Heart right ventricle (tissue), 16 donors: ENCODE results near the gene ELP6. TPM values are rescaled to one million over a fixed set of nuclear protein-coding genes. Genes with fewer than 3 reads are reported as not detected.
A peak's percentile ranks its signal among the peaks of the same experiment; 100 is the strongest.

Experiments
- ATAC-seq, 8 donors: fragments of 200-7000 bp; cut with Tn5 transposase; one replicate each; pipeline ENCODE4 v1.9.1; 2020; ENCODE audit warnings: mild to moderate bottlenecking in 8 of 8, moderate library complexity in 8 of 8, moderate number of reproducible peaks in 1 of 8
- DNase-seq, 2 donors: peaks; one replicate each; pipeline ENCODE4 v3.0.0-alpha.2; 2020
- H3K27ac ChIP-seq, 10 donors: fragments of 200-600 bp; sonication (generic) in 2 of 10; one replicate each; pipeline versions ENCODE4 v1.5.0 to v1.8.0; 2020 to 2022; ENCODE audit warnings: mild to moderate bottlenecking in 3 of 10
- H3K27me3 ChIP-seq, 7 donors: fragments of 200-600 bp; one replicate each; pipeline ENCODE4 v1.8.0; 2021 to 2022; ENCODE audit warnings: mild to moderate bottlenecking in 2 of 7
- H3K36me3 ChIP-seq, 9 donors: fragments of 200-600 bp; sonication (generic) in 1 of 9; one replicate each; pipeline versions ENCODE4 v1.5.0 to v1.8.0; 2020 to 2022; ENCODE audit warnings: mild to moderate bottlenecking in 2 of 9
- H3K4me1 ChIP-seq, 9 donors: fragments of 200-600 bp; sonication (generic) in 1 of 9; one replicate each; pipeline versions ENCODE4 v1.5.0 to v1.8.0; 2020 to 2022; ENCODE audit warnings: mild to moderate bottlenecking in 4 of 9
- H3K4me3 ChIP-seq, 10 donors: fragments of 200-600 bp; sonication (generic) in 2 of 10; one replicate each; pipeline versions ENCODE4 v1.5.0 to v1.8.0; 2020 to 2022; ENCODE audit warnings: mild to moderate bottlenecking in 7 of 10, moderate library complexity in 2 of 10
- H3K9me3 ChIP-seq, 11 donors: fragments of 200-600 bp in 10 of 11; sonication (generic) in 2 of 11; one replicate each; pipeline versions ENCODE4 v1.5.0 to v1.8.0; 2013 to 2022; ENCODE audit warnings: mild to moderate bottlenecking in 2 of 11, control low read depth in 1 of 11, moderate library complexity in 1 of 11
- CTCF ChIP-seq, 9 donors: fragments of 200-600 bp; sonication (generic) in 2 of 9; IDR thresholded peaks; one replicate each; pipeline versions ENCODE4 v1.5.0 to v1.8.0; 2021 to 2022; ENCODE audit warnings: antibody characterized with exemption in 9 of 9, mild to moderate bottlenecking in 5 of 9, moderate library complexity in 1 of 9
- WGBS, 2 donors: extraction: QIAGEN DNeasy Blood & Tissue Kit; methylation state at CpG; one replicate each; pipeline ENCODE4 v1.1.7; 2013; ENCODE audit warnings: inconsistent platforms in 1 of 2; 5-methylcytosine and 5-hydroxymethylcytosine counted together
- intact Hi-C, 10 donors: fragments of 100-400 bp; cut with DNase I; formaldehyde crosslinking; loops; one replicate each; pipeline versions ENCODE4 v1.11.1 to v1.14.2; 2022
- long read RNA-seq, 3 donors: library from polyadenylated mRNA; unstranded; transcript quantifications; one replicate each; pipeline ENCODE4 v2.0.0, GENCODE V29; 2020 to 2021
- polyA plus RNA-seq, 2 donors: library from polyadenylated mRNA; stranded (reverse); fragments of 200-250 nt; gene quantifications; one replicate each; pipeline ENCODE4 v1.2.3, GENCODE V29; 2013
- total RNA-seq, 10 donors: library from RNA; stranded (reverse); fragmentation: NEBNext Ultra II Directional in 3 of 10; extraction: Animal tissue kit (Norgen Biotek cat#: 25700) in 3 of 10; gene quantifications; one replicate each; pipeline versions ENCODE4 v1.2.1 to v1.2.4, GENCODE V29; 2021 to 2023
- donor health status: Arrhythmogenic right ventricular cardiomyopathy.
- donor health status: ischemic (EF 13 %, LVEDD 7.1; RV severe dilation, severe dysfunction).
- donor health status: healthy with polysubstance abuse.
- donor health status: DM: no; HTN: yes; CAD: no.
- donor health status: DM: no; HTN: no; CAD: no.
- donor health status: ischemic (EF 25% LVEDD 6.9; RV normal size, moderate dysfunction).
- donor health status: ischemic (EF 25% LVEDD 5.7; RV mildly dilated, moderate dysfunction).
- donor health status: healthy.
- donor health status: DM: yes; HTN: yes; CAD: no.
- donor health status: Ischemic cardiomyopathy.
- donor health status: ischemic (EF 35%, LVEDD 5.7; RV mildly dilated, moderate dysfunction).
- donor health status: nonischemic (EF 11% LVEDD 7.7; RV severe dilation, severe dysfunction).
- donor health status: DM: yes; HTN: yes; CAD: no.
- donor health status: PGD.
- donor health status: ischemic (EF 29% LVEDD 5.4; RV normal size, mild dysfunction).
- donor health status: nonischemic (EF 23%, LVEDD 6.1; RV moderate dilation, normal function).

The ELP6 gene
- total RNA-seq (10 to 100 TPM; 16.5 to 22.5 (median 20.2) TPM), polyA plus RNA-seq (10 to 100 TPM; 24.9 to 31.3 TPM)
- long read RNA-seq, donor 1, transcript ELP6-201 (7 exons, 1,401 nt): major isoform, 12 of 33 reads
- long read RNA-seq, donor 1, partial matches to known transcripts: 4 of 33 reads
- long read RNA-seq, donor 1, other reads (novel, unspliced or antisense): 15 of 33 reads
- long read RNA-seq, donor 2, transcript ELP6-201 (7 exons, 1,401 nt): major isoform, 20 of 36 reads
- long read RNA-seq, donor 2, partial matches to known transcripts: 2 of 36 reads
- long read RNA-seq, donor 2, other reads (novel, unspliced or antisense): 11 of 36 reads
- long read RNA-seq, donor 3, transcript ELP6-201 (7 exons, 1,401 nt): major isoform, 21 of 47 reads
- long read RNA-seq, donor 3, transcript ELP6-205 (7 exons, 880 nt): minor isoform, 6 of 47 reads
- long read RNA-seq, donor 3, partial matches to known transcripts: 3 of 47 reads
- long read RNA-seq, donor 3, other reads (novel, unspliced or antisense): 15 of 47 reads

GRCh38 chr3:47513125-47513929, at the start of gene ELP6:
TSS of gene ELP6 (minus strand) at chr3:47513712. CDS start at chr3:47513590, 122 bp downstream.
- intact Hi-C loops: loop anchor here in 3 of 10 donors (2.0 to 5.0 kb wide), 3 partner anchors 267 to 289 kb away; partner anchors contain the start of genes SMARCC1 (in 2 of the 3) and DHX30 (in 1 of the 3)

GRCh38 chr3:47556351-47556750, 42.8 kb upstream of the ELP6 start:
- TF ChIP-seq CTCF (IDR thresholded peaks at IDR 0.05): no peak
- Histone ChIP-seq H3K27me3 (peaks cover 0 to 3% (median 0%) of the 10 kb centered on the region in 7 donors), H3K36me3 (no peaks in the 10 kb centered on the region), H3K27ac (no peak overlapping the region), H3K4me1 (no peaks in the 10 kb centered on the region), H3K4me3 (no peak overlapping the region), H3K9me3 (peaks cover 0 to 12% (median 0%) of the 10 kb centered on the region in 11 donors)
- intact Hi-C loops: no loop called here
- no peak for ATAC-seq
- no peak for DNase-seq
- 91 to 94% methylated on average over 2 of the region's 2 CpGs for WGBS, 2 donors

More at GRCh38 chr3:47513125-47513929, at the start of gene ELP6:
- H3K27me3 ChIP-seq: no peaks in the 10 kb centered on the region
- WGBS, 2 donors: 0 to 1% methylated on average over 71 of the region's 71 CpGs
- DNase-seq: peak; percentile 97
- H3K9me3 ChIP-seq: no peaks in the 10 kb centered on the region
- TF ChIP-seq CTCF (IDR thresholded peaks at IDR 0.05): peak in 8 of 9 donors; percentile 31 to 68 (median 50)
- peaks cover 3 to 16% (median 11%) of the 10 kb centered on the region in 9 donors for H3K4me1 ChIP-seq
- H3K4me3 ChIP-seq: peak within 1 kb of the TSS; percentile 61 to 79 (median 68)
- H3K27ac ChIP-seq: peak within 1 kb of the TSS; percentile 82 to 95 (median 92)
- ATAC-seq: peak; percentile 98 to 100 (median 99)
- peaks cover 0 to 29% (median 10%) of the 10 kb centered on the region in 9 donors for H3K36me3 ChIP-seq

GRCh38 chr3:47554335-47554734, 40.8 kb upstream of the ELP6 start:
- whole genome bisulfite sequencing, 2 donors: 76 to 88% methylated on average over 6 of the region's 6 CpGs
- intact Hi-C loops: no loop called here
- no peak for ATAC-seq

More at GRCh38 chr3:47554335-47554734, 40.8 kb upstream of the ELP6 start:
- Histone ChIP-seq H3K27ac (no peak overlapping the region), H3K4me3 (no peak overlapping the region), H3K27me3 (peaks cover 0 to 3% (median 0%) of the 10 kb centered on the region in 7 donors), H3K4me1 (no peaks in the 10 kb centered on the region), H3K9me3 (peaks cover 0 to 12% (median 0%) of the 10 kb centered on the region in 11 donors), H3K36me3 (no peaks in the 10 kb centered on the region)
- no peak for DNase-seq
- no peak for TF ChIP-seq CTCF (IDR thresholded peaks at IDR 0.05)
